ENCODE measurements around the gene UIMC1. TPM values are rescaled to one million over a fixed set of nuclear protein-coding genes. Genes with fewer than 3 reads are reported as not detected.
A peak's percentile ranks its signal among the peaks of the same experiment; 100 is the strongest.

The UIMC1 gene
- total RNA-seq, 6 experiments from 2014 or later, result 8.4 to 15.6 (median 13.0) TPM

- WGBS (ENCODE audit: insufficient coverage, low coverage, low lambda C conversion rate, missing lambda C conversion rate), result 93% methylated on average over 1 of the region's 1 CpG
- no peak for TF ChIP-seq POLR2A (IDR thresholded peaks at IDR 0.05)
- no peak for TF ChIP-seq CTCF (IDR thresholded peaks at IDR 0.05)
- Histone ChIP-seq H3K9me3 (no peaks in the 10 kb centered on the region), H3K27me3 (no peaks in the 10 kb centered on the region), H3K36me3 (peaks cover 0 to 29% (median 15%) of the 10 kb centered on the region in 4 donors), H3K4me1 (no peaks in the 10 kb centered on the region), H3K4me3 (no peak overlapping the region), H3K27ac (no peak overlapping the region)
- peak in 3 of 4 donors; percentile 39 to 65 (median 65) for ATAC-seq
- intact Hi-C loops (cut with DNase I), result no loop called here
- DNase-seq, result no peak
These were observed 37.4 kb upstream of the UIMC1 start for GRCh38 chr5:177043958-177044357.

GRCh38 chr5:177043114-177043513 is 36.5 kb upstream of the UIMC1 start:
- Histone ChIP-seq H3K4me1 (no peaks in the 10 kb centered on the region), H3K9me3 (no peaks in the 10 kb centered on the region), H3K4me3 (no peak overlapping the region), H3K36me3 (peaks cover 0 to 27% (median 15%) of the 10 kb centered on the region in 4 donors), H3K27me3 (no peaks in the 10 kb centered on the region), H3K27ac (no peak overlapping the region)
- TF ChIP-seq CTCF (IDR thresholded peaks at IDR 0.05) (no peak), POLR2A (IDR thresholded peaks at IDR 0.05) (no peak)
- intact Hi-C loops (cut with DNase I), result no loop called here
- WGBS (ENCODE audit: insufficient coverage, low coverage, low lambda C conversion rate, missing lambda C conversion rate), result 100% methylated on average over 4 of the region's 6 CpGs
- ATAC-seq, result no peak
- no peak for DNase-seq

- ATAC-seq, result no peak
These were observed 35.4 kb upstream of the UIMC1 start for GRCh38 chr5:177041936-177042335.

GRCh38 chr5:177040814-177041420 is 34.3 kb upstream of the UIMC1 start:
- Histone ChIP-seq H3K4me1 (no peaks in the 10 kb centered on the region), H3K36me3 (peaks cover 0 to 24% (median 11%) of the 10 kb centered on the region in 4 donors), H3K9me3 (no peaks in the 10 kb centered on the region), H3K27me3 (no peaks in the 10 kb centered on the region), H3K27ac (no peak overlapping the region), H3K4me3 (no peak overlapping the region)
- 88% methylated on average over 2 of the region's 3 CpGs for WGBS (ENCODE audit: insufficient coverage, low coverage, low lambda C conversion rate, missing lambda C conversion rate)
- no peak for TF ChIP-seq POLR2A (IDR thresholded peaks at IDR 0.05)
- TF ChIP-seq CTCF (IDR thresholded peaks at IDR 0.05), result no peak
- DNase-seq (no peak), ATAC-seq (no peak)
- intact Hi-C loops (cut with DNase I), result no loop called here

More at GRCh38 chr5:177041936-177042335, 35.4 kb upstream of the UIMC1 start:
- H3K4me1 ChIP-seq, result no peaks in the 10 kb centered on the region
- DNase-seq, result no peak
- H3K36me3 ChIP-seq, result peaks cover 0 to 27% (median 15%) of the 10 kb centered on the region in 4 donors
- H3K27me3 ChIP-seq, result no peaks in the 10 kb centered on the region
- H3K4me3 ChIP-seq, result no peak overlapping the region
- H3K9me3 ChIP-seq, result no peaks in the 10 kb centered on the region
- H3K27ac ChIP-seq, result no peak overlapping the region
- intact Hi-C loops (cut with DNase I), result no loop called here
- TF ChIP-seq CTCF (IDR thresholded peaks at IDR 0.05) (no peak), POLR2A (IDR thresholded peaks at IDR 0.05) (no peak)
- WGBS (ENCODE audit: insufficient coverage, low coverage, low lambda C conversion rate, missing lambda C conversion rate), result 92% methylated on average over 2 of the region's 2 CpGs

Measured in right lobe of liver (tissue), 6 donors.